ENCODE data around the gene SHOC1.
"Not testable (repeated sequence)": the region's sequence is repeated elsewhere in the genome, so short reads cannot be mapped to it uniquely, and the experiment has no call there.

Gene SHOC1

DNA sequence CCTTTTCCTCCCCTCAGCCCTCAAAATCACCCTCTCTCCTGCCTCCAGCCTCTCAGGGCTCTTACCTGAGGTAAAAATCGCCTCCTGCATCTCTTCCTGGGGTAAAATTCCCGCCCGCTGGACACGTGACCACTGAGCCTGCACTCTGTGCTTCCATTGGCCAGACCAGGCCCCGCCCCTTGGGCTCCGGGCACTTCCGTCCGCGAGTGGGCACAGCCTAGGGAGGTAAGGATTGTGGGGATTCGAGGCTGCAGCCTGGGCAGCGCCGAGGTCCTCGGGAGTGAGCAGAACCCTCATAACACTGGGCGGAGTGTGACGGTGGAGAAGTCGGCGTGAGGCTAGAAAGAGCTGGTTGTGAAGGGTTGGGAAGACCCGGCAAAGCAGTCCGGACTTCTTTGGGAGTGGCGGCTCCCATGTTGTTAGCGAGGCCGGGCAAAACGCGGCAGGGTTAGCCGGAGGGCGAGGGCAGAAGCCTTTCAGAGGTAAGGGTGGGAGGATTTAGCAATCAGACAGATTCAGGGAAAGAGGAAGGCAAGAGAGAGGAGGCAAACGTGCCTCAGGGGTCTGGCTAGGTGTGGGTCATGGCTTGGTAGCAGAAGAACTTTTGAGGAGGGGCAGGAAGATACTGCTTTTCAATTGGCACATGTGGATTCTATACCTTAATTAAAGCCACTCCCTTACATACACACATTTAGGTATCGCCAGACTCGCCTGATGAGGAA lies at the start of gene SHOC1:
Gene SHOC1, minus strand, starts transcription at position 103 of the 722 bp plus-strand sequence. CDS start 3,519 bp downstream, outside the sequence.
- peak within 1 kb of the TSS in 18 of 21 experiments; percentile 10 to 84 (median 65) for H3K27ac ChIP-seq
- peak within 1 kb of the TSS in 4 of 7 experiments; percentile 2 to 30 (median 24) for H3K4me3 ChIP-seq

DNA sequence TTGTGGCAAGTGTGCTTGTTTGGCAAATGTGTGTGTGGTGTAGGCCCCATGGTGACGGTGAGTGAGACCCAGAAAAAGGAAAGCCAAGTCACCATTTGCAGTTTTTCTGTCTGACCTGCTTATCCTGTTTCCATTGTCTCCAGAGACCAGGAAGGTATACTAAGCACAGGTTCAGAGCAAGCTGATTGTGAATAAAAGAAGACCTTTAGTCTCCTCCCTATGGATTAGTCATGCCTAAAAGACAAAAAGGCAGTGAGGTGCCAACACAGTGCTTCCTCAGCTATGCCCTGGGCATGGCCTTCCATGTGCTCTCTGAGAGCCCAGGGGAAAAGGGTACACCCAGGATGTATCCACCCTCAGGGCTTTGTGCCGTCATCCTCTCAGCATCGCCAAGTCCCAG lies 49.2 kb upstream of the SHOC1 start:
- H3K27ac ChIP-seq = peak overlapping the region in 9 of 21 experiments; percentile 18 to 72 (median 33)
- no peak overlapping the region for H3K4me3 ChIP-seq

DNA sequence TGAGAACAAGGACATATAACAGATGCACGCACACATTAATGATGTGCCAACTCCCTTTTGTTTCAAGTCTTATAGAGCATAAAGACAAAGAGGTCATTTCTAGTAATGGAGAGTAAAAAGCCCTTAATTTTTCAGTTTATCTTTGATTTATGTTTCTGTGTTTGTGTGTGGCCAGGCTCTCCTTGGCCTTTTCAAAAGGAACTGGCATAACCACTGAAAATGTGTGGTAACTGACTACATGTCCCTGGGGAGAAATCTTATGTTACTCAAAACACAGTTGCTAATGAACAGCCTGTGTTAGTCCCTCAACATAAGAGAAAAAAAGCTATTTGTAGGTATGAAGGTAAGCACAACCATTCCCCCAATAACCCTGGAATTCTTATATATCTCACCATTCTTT lies 47.6 kb upstream of the SHOC1 start:
- Histone ChIP-seq H3K4me3 (no peak overlapping the region), H3K27ac (peak overlapping the region in 1 of 21 experiments; percentile 69)

DNA sequence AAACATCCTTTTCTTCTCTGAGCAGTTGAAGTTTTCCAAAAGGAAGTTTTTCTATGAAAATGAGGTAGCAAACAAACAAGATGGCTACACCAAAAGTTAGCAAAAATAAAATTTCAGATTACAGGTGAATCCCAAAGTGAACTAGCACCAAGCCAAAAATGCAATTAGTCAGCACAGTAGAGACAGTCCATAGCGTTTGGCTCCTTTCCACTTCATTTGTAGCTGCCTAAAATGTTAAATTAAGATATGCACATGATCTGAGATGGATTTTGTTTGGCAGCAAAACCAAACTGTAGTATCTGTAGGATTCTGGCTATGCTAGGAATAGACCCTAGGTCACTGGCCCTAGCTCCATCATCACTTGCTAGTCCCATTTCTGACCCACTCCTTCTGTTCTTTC lies 45.7 kb upstream of the SHOC1 start:
- H3K27ac ChIP-seq = no peak overlapping the region
- no peak overlapping the region for H3K4me3 ChIP-seq

DNA sequence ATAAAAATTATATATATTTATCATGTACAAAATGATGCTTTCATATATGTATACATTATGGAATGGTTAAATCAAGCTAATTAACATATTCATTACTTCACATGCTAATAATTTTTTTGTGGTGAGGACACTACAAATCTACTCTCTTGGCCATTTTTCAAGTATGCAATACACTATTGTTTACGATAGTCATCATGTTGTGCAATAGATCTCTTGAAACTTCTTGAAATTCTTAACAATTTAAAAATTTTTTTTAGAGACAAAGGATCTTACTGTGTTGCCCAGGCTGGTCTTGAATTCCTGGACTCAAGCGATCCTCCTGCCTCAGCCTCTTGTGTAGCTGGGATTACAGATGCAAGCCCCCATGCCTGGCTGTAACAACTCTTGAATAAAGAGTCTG lies 45.2 kb upstream of the SHOC1 start:
- Histone ChIP-seq H3K4me3 (no peak overlapping the region), H3K27ac (no peak overlapping the region)

DNA sequence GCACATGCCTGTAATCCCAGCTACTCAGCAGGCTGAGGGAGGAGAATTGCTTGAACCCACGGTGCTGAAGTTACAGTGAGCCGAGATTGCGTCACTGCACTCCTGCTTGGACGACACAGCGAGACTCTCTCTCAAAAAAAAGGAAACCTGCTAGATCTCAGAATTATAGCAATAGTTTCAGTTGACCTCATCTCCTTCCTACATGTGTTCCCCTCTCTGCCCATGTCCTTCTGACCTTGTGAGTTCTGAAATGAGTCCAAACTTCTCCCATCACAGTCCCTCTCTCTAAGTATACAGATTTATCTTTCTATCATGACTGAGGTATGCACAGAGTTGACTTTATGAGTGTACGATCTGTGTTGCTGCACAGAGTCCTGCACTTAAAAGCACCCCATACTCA lies 44.6 kb upstream of the SHOC1 start:
- Histone ChIP-seq H3K27ac (peak overlapping the region in 2 of 21 experiments; percentile 21 to 47), H3K4me3 (no peak overlapping the region)

DNA sequence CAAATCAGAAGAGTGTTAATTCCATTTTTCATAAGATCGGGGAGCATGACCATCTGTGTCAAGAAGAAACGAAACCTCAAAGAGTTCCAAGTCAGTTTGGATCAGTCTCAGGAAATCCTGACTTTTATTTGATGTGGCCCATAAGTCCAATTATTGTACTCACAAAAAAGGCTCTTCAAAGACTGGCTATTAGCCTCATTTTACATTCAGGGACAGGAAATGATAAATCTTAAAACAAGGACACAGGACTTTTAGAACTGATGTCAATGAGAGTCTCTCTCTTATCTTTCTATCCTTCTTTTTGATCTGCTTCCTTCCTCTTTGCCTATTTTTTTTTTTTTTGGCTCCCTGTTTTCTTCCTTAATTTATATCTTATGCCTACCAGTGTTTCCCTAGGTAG lies 43.7 kb upstream of the SHOC1 start:
- no peak overlapping the region for H3K4me3 ChIP-seq
- H3K27ac ChIP-seq = peak overlapping the region in 10 of 21 experiments; percentile 1 to 62 (median 34)

DNA sequence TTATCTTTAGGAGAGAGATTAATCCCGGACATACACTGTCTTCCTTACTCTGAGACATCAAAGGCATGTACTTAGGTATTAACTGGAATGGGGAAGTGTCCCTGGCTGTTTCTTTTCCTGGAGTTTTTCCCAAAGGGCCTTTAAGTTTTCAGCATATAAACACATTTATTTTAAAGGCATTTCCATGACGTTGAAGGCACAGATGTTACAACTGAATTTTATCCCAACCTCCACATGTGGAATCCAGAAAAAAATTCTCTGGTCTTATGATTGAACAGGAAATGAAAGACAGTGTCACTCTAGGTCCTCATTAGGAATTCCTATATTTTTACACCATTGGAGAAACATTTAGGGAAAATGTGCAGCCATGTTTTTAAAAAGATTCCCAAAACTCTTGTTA lies 41.6 kb upstream of the SHOC1 start:
- H3K27ac ChIP-seq = no peak overlapping the region
- no peak overlapping the region for H3K4me3 ChIP-seq

DNA sequence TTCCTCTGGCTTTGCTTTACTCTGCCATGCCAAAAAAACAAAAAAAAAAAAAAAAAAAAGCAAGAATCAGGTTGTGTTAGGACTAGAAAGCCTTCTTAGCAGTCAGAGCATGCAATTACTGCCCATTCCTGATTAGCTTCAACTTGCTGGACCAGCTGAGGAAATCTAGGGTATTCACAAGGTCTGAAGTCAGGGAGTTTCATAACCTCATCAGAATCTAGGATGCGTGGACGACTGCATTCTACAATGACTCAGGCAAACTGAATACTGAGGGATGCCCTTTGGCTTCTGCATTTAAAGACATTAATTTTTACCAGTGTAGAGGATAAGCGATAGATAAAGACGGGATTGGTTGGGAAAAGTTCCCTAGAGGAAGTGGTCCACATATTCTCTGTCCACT lies 39.2 kb upstream of the SHOC1 start:
- Histone ChIP-seq H3K4me3 (no peak overlapping the region), H3K27ac (peak overlapping the region in 8 of 21 experiments; percentile 3 to 65 (median 32))

DNA sequence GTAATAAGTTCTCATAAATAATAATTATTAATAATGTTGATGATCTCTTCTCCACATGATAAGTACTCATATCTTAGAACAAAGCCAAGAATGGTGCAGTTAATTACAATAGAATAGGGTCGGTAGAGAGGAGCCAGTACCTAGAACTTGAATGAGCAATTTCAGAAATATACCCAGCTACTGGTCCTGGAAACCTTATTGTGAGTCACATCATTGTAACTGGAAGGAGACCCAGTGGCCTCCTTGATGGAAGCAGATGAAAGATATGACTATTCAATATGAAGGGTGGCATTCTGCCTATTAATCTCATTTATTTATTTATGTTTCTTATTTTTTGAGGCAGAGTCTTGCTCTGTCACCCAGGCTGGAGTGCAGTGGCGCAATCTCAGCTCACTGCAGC lies 37.7 kb upstream of the SHOC1 start:
- no peak overlapping the region for H3K4me3 ChIP-seq

DNA sequence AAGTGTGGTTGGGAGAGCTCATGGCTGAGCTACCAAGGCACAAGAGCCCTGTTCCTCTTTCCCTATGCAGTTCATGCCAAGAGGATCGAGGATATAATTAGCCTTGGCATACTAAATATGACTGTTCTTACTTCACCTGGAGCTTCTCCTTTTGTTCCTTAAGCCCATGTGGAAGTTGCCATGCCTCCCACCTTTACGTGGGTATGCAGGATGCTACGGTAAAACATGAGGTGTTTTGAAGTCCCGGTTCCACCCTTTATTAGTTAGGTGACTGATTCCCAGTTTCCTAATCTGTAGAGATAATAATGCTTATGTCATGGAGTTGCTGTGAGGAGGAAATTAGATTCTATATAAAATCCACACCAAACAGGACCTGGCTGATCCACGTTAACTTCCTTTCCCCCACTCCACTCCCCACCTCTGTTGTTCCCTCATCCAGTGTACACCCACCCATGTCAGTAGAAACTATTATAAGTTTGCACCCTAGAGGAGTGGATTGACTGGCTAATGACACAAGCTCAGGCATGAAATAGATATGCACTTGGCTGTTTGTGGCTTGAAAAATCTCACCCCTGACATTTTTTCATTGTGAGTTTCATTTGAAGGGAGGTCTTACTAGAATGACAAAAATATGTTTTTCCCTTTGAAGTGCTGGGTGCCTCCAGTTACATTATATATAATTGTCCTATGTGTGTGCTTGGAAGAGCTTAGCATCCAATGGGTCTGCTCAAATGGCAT lies 36.8 kb upstream of the SHOC1 start:
- peak overlapping the region in 12 of 21 experiments; percentile 3 to 69 (median 34) for H3K27ac ChIP-seq
- H3K4me3 ChIP-seq = no peak overlapping the region

More for the DNA sequence above, 37.7 kb upstream of the SHOC1 start:
- peak overlapping the region in 5 of 21 experiments; percentile 14 to 65 (median 47) for H3K27ac ChIP-seq

DNA sequence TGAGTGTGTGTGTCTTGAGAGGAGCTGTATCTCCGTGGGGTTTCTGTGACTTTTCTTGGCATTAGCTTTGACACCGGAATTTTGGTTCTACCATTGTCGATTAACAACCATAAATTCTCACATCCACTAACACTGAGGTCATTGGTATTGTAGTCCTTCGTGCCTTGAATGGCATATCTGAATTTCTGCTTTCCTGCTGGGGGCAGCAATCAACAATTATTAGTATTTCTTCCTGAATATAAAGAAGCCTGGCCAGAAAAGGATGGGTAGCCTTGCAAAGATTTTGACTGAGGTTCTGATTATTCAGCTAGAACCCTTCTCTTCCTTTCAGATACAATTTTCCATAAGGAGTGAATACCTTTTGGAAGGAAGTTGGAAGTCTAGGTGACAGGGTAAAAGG lies 33.5 kb upstream of the SHOC1 start:
- no peak overlapping the region for H3K4me3 ChIP-seq
- H3K27ac ChIP-seq = peak overlapping the region in 10 of 21 experiments; percentile 0 to 58 (median 36)

DNA sequence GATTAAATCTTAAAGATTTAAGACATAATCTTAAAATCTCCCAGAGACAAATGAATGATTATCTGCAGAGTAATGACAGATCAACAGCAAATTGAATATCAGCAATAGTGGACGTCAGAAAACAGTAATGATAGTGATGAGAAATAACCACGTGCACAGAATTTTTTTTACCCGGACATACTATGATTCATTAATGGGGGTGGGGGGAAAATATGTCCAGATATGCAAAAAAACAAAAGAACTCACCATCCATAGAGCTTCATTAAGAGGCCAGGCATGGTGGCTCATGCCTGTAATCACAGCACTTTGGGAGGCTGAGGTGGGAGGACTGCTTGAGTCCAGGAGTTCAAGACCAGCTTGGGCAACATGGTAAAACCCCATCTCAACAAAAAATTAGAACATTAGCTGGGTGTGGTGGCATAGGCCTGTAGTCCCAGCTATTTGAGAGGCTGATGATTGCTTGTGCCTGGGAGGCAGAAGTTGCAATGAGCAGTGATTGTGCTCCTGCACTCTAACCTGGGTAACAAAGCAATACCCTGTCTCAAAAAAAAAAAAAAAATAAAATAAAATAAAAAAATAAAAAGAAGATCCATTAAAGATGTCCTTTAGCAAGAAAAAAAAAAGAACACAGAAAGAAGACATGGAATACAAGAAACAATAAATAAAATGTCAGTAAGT lies 30.9 kb upstream of the SHOC1 start:
- Histone ChIP-seq H3K4me3 (no peak overlapping the region), H3K27ac (no peak overlapping the region)

DNA sequence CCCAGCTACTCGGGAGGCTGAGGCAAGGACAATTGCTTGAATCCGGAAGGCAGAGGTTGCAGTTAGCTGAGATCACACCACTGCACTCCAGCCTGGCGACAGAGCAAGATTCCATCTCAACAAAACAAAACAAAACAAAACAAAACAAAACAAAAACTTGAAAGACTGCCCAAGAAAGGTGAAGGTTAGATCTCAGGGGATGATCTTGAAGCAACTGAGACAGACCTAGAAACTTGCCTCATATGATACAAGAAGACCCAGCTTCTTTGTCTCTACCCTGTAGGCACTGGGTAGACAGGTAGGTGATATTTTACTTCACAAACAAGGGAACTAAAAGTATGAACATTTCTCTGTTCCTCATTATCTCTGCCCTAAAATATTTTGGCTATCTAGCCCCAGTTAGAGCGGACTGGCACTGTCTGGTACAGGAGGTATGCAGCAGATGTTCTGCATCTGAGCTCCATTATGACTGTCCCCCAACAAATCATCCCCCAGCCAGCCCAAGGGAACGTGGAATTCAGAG lies 26.3 kb upstream of the SHOC1 start:
- H3K27ac ChIP-seq = no peak overlapping the region
- H3K4me3 ChIP-seq = no peak overlapping the region

DNA sequence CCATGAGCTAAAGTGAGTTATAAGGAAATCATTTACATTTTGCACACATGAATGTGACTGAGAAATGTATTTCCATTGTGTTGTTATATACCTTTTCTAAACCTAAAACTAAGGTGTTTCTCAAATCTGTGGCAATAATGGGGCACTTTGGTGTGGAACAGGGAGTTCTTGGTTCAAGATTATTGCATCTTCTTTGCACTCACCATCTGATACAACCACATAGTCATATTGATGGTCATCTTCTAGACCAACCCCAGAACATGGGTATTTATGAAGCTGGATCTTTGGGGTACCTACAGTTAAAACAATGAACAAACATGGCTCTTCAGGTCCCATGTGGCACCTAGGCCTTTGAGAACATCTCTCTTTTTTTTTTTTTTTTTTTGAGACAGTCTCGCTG lies 24.6 kb upstream of the SHOC1 start:
- no peak overlapping the region for H3K27ac ChIP-seq

DNA sequence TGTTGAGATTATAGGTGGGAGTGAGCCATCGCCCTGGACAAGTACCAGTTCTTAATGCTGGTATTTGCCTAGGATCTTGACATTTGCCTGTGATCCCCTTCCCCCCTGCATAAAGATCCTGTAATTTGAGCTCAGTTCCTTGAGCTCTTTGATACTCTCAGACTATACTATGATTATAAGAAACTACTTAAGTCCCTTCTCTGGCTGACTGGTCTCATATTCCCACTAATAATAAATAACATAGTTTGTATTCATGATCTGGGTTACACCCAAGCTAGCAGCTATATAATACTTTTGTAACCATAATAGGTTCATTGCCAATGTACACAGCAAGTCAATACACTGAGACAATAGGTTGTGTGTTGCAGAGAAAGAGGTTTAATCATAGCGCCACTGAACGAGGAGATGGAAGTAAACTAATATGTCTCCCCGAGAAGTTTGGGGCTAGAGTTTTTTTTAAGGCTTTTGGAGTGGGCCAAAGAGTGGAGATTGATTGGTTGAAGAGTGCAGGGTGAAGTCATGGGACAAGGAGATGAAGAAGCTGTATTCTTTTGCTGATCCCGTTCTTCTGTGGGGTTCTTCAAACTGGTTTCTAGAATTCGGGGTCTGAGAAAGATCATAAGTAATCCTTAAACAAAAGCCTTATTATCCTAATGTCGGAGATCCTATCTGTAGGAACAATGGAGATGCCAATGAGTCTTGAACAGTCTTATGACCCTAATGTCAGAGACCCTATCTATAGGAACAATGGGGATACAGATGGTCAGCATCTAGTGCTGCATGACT lies 20.7 kb upstream of the SHOC1 start:
- H3K4me3 ChIP-seq = no peak overlapping the region
- peak overlapping the region in 5 of 21 experiments; percentile 19 to 56 (median 23) for H3K27ac ChIP-seq

More for the DNA sequence above, 24.6 kb upstream of the SHOC1 start:
- no peak overlapping the region for H3K4me3 ChIP-seq

DNA sequence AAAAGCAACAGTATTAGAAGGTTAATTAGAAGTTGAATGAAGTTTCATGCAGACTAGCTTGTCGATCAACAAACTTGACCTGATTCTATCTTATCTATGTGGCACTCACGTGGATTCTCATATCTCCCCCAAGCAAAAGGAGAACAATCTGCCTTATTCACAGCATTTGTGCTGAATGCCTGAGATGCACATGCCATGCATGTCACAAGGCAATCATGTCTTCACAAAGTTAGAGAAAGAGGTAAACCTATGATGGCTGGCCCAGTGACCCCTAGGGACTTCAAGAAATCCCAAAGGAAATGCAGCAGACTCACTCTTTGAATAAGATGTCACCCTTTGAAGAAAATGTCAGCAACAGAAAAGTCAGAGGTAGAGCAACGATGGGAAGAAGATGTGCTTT lies 17.6 kb upstream of the SHOC1 start:
- no peak overlapping the region for H3K27ac ChIP-seq
- H3K4me3 ChIP-seq = no peak overlapping the region

DNA sequence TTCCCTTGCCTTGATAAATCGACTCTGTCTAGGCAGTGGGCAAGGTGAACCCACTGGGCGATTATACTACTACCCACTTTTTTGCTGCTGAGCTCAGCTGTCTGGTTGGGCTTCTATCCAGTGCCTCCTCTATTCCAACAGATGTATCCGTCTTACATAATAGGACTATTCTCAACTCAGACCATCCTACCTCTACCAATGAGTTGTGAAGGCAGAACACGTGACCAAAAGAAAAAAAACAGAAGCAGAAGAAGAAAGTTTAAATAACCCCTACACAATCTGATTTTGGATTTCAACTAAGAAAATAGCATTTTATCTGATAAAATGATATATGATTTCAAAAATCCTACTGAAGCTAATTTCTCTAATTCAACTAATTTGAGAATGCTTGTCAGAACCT lies 16.2 kb upstream of the SHOC1 start:
- H3K4me3 ChIP-seq = no peak overlapping the region

DNA sequence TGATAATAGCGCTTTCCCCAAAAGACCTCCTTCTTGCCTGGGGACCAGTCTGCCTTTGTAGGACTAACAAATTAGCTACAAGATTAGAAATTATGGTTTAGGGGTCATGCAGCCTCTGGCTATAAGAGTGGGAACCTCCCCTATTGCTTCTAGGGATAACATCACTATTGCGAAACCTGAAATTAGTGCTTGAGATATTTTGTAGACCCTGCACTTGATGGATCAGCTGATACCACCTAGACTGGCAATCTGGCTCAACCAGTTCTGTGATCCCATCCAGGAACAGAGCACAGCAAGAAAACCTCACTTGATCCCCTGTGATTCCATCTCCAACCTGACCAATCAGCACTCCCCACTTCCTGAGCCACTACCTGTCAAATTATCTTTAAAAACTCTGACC lies 15.7 kb upstream of the SHOC1 start:
- H3K4me3 ChIP-seq = not testable (repeated sequence)

More for the DNA sequence above, 16.2 kb upstream of the SHOC1 start:
- H3K27ac ChIP-seq = no peak overlapping the region

More for the DNA sequence above, 15.7 kb upstream of the SHOC1 start:
- not testable (repeated sequence) for H3K27ac ChIP-seq
